ENCODE measurements around the gene CFAP251.

DNA sequence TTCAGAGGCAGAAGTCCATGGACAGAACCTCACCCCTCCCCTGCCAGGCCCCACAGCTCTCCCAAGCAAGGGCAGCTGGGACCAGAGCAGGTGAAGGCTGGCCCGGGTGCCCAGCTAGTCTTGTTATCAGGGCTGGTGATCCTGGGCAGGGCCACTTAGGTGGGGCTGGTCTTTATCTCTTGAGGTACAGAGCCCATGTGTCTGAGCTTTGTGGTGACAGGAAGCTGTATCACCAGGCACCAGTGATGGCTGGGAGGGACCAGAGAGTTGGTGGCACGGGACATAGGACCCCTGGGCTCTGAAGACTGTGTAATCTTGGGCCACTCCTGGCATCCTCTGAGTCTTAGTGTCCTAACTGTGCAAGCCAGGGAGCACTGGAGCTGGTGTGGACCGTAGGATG is 46.9 kb upstream of the CFAP251 start:
- TF ChIP-seq, protein P1, sequence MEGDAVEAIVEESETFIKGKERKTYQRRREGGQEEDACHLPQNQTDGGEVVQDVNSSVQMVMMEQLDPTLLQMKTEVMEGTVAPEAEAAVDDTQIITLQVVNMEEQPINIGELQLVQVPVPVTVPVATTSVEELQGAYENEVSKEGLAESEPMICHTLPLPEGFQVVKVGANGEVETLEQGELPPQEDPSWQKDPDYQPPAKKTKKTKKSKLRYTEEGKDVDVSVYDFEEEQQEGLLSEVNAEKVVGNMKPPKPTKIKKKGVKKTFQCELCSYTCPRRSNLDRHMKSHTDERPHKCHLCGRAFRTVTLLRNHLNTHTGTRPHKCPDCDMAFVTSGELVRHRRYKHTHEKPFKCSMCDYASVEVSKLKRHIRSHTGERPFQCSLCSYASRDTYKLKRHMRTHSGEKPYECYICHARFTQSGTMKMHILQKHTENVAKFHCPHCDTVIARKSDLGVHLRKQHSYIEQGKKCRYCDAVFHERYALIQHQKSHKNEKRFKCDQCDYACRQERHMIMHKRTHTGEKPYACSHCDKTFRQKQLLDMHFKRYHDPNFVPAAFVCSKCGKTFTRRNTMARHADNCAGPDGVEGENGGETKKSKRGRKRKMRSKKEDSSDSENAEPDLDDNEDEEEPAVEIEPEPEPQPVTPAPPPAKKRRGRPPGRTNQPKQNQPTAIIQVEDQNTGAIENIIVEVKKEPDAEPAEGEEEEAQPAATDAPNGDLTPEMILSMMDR (IDR thresholded peaks at IDR 0.05), result no peak
- TF ChIP-seq POLR2AphosphoS5 (IDR thresholded peaks at IDR 0.05), result no peak
